OCI-LY7 (cell line): Measurements from ENCODE around the gene CAMK1. TPM values are rescaled to one million over a fixed set of nuclear protein-coding genes. Genes with fewer than 3 reads are reported as not detected.

Source experiments
- BruUV-seq: library from RNA; stranded (reverse); fragments of 400-500 nt; replicated peaks from 2 replicates; lab custom pipeline; 2021; lab: Mats Ljungman, UMichigan
- CTCF ChIA-PET: fragments of 300-600 bp; sonication (Branson Sonifier 250); formaldehyde crosslinking; loops from one replicate; lab custom pipeline; 2022; ENCODE audit warnings: antibody characterized with exemption; ENCODE audit not compliant: unreplicated experiment; lab: Charles Lee
- POLR2A ChIA-PET: fragments of 300-600 bp; sonication (Branson Sonifier 250); formaldehyde crosslinking; loops from one replicate; lab custom pipeline; 2022; ENCODE audit warnings: antibody characterized with exemption; lab: Charles Lee
- DNase-seq: peaks from one replicate; pipeline ENCODE4 v3.0.0-alpha.2; 2015; ENCODE audit warnings: low spot score
- H2AFZ ChIP-seq: fragments of 200-600 bp; sonication (generic), shearing (Covaris generic); 2 replicates; pipeline ENCODE4 v1.6.1; 2014; ENCODE audit warnings: mild to moderate bottlenecking, antibody characterized with exemption, low read length, moderate library complexity
- H3K27ac ChIP-seq: fragments of 200-600 bp; sonication (generic); 2 replicates; pipeline ENCODE4 v1.5.1; 2014; ENCODE audit warnings: mixed run types, low read depth, mild to moderate bottlenecking, moderate library complexity, low read length, inconsistent platforms; ENCODE audit not compliant: poor library complexity, severe bottlenecking
- H3K36me3 ChIP-seq: fragments of 200-600 bp; sonication (generic); 2 replicates; pipeline ENCODE4 v1.6.1; 2014; ENCODE audit warnings: mild to moderate bottlenecking, antibody characterized with exemption, low read length, moderate library complexity, mixed read lengths; ENCODE audit not compliant: insufficient read depth
- H3K4me1 ChIP-seq: fragments of 200-600 bp; sonication (generic); 2 replicates; pipeline ENCODE4 v1.5.1; 2014; ENCODE audit warnings: mild to moderate bottlenecking, low read length; ENCODE audit not compliant: insufficient read depth, poor library complexity, severe bottlenecking
- H3K4me2 ChIP-seq: fragments of 200-600 bp; sonication (generic); 2 replicates; pipeline ENCODE4 v1.6.1; 2014; ENCODE audit warnings: mild to moderate bottlenecking, low read length
- H3K4me3 ChIP-seq: fragments of 200-600 bp; sonication (generic); 2 replicates; pipeline ENCODE4 v1.5.1; 2014; ENCODE audit warnings: mild to moderate bottlenecking, low read depth, low read length; ENCODE audit not compliant: poor library complexity, severe bottlenecking
- H3K79me2 ChIP-seq: fragments of 200-600 bp; sonication (generic); 2 replicates; pipeline ENCODE4 v1.6.1; 2016; ENCODE audit warnings: low read depth, mild to moderate bottlenecking, low read length, moderate library complexity, mixed read lengths; ENCODE audit not compliant: insufficient read depth
- H3K9me2 ChIP-seq: fragments of 200-600 bp; sonication (generic); 2 replicates; pipeline ENCODE4 v1.6.1; 2016; ENCODE audit warnings: mild to moderate bottlenecking, low read length, mixed read lengths; ENCODE audit not compliant: insufficient read depth
- H3K9me3 ChIP-seq: fragments of 200-600 bp; sonication (generic); 2 replicates; pipeline ENCODE4 v1.6.1; 2014; ENCODE audit warnings: mild to moderate bottlenecking, mixed run types, low read length, mixed read lengths
- H4K20me1 ChIP-seq: fragments of 200-600 bp; sonication (generic); 2 replicates; pipeline ENCODE4 v1.6.1; 2014; ENCODE audit warnings: mild to moderate bottlenecking, antibody characterized with exemption, low read length, moderate library complexity, mixed read lengths; ENCODE audit not compliant: insufficient read depth
- EZH2phosphoT487 ChIP-seq: fragments of 200-600 bp; sonication (generic); IDR thresholded peaks from 2 replicates; pipeline ENCODE4 v1.6.1; 2018; ENCODE audit warnings: low read depth, borderline replicate concordance, mild to moderate bottlenecking, mixed run types, antibody characterized with exemption, low read length, moderate library complexity, mixed read lengths
- intact Hi-C: fragments of 100-400 bp; cut with micrococcal nuclease; formaldehyde crosslinking; loops from one replicate; pipeline ENCODE4 v1.10.0; 2022; ENCODE audit not compliant: unreplicated experiment
- total RNA-seq, 2 experiments: library from RNA; depleted of rRNA in 1 of 2; stranded (reverse); fragments of >200 nt in 1 of 2; shearing (Covaris generic) in 1 of 2; gene quantifications; 2 replicates each; pipeline ENCODE4 v1.2.3, GENCODE V29; 2014 to 2022
- TF ChIP-seq, protein P1 (sequence below): fragments of 200-600 bp; sonication (generic); conservative IDR thresholded peaks from 2 replicates; pipeline ENCODE4 v1.5.1; 2014; ENCODE audit warnings: mild to moderate bottlenecking, antibody characterized with exemption, low read length, moderate library complexity, mixed read lengths

CAMK1 gene
- total RNA-seq, 2 experiments from 2014 or later = not detected

DNA sequence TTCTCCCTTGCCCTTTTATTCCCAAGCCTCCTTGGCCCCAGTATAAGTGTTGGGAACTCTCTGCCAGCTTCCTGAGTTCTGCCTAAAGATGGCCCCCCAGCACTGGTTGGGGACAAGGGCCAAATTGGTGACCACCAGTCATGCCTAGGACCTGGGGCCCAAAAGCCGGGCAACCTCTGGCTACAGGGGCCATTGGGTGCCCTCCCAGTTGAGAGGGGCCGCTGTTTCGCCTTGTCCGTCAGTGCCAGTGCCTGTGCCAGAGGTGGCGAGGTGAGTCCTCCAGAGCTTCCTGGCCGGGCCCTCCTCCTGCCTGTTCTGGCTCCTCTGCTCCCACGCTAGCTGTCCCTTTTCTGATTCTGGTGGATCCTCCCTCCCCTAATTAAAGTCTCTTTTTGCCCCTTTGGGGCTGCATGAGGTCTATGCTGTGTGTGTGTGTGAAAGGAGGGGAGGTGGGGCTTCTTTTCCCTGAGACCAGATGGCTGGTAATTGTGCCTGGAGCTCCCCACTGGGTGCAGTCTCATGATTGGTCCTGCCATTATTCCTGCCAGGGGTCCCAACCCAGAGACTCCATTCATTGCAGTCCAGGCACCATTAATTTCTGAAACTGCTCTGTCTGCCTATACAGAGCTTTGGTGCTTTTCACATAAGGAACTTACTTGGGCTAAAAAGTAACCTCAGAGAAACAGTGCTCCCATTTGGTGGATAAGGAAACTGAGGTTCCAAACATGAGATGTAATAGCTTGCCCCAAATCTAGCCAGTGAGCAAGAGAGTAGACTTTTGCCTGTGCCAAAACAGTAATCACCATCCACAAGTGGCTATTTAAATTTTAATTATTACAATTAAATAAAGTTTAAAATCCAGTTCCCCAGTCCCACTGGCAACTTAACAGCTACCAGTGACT is 37.2 kb upstream of the CAMK1 start:
- DNase-seq = no peak
- H3K36me3 ChIP-seq = peaks cover 80% of the 10 kb centered on the region
- H3K9me2 ChIP-seq = no peaks in the 10 kb centered on the region
- H3K4me1 ChIP-seq = peaks cover 21% of the 10 kb centered on the region
- no peak overlapping the region for H3K27ac ChIP-seq
- no peak overlapping the region for H2AFZ ChIP-seq
- intact Hi-C loops = no loop called here
- no peak for TF ChIP-seq EZH2phosphoT487
- TF ChIP-seq, protein P1, sequence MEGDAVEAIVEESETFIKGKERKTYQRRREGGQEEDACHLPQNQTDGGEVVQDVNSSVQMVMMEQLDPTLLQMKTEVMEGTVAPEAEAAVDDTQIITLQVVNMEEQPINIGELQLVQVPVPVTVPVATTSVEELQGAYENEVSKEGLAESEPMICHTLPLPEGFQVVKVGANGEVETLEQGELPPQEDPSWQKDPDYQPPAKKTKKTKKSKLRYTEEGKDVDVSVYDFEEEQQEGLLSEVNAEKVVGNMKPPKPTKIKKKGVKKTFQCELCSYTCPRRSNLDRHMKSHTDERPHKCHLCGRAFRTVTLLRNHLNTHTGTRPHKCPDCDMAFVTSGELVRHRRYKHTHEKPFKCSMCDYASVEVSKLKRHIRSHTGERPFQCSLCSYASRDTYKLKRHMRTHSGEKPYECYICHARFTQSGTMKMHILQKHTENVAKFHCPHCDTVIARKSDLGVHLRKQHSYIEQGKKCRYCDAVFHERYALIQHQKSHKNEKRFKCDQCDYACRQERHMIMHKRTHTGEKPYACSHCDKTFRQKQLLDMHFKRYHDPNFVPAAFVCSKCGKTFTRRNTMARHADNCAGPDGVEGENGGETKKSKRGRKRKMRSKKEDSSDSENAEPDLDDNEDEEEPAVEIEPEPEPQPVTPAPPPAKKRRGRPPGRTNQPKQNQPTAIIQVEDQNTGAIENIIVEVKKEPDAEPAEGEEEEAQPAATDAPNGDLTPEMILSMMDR = no peak
- TSS peak; percentile 62 for BruUV-seq
- no peaks in the 10 kb centered on the region for H4K20me1 ChIP-seq
- H3K79me2 ChIP-seq = no peaks in the 10 kb centered on the region
- H3K9me3 ChIP-seq = no peaks in the 10 kb centered on the region
- ChIA-PET POLR2A (interaction anchor here (0.6 to 1.8 kb wide), 4 partner anchors 12 to 34 kb away, joined by 3 to 5 read pairs (median 5); partner anchors contain the start of genes ARPC4 and TADA3), CTCF (no interaction called here)
- no peak overlapping the region for H3K4me3 ChIP-seq
- no peak overlapping the region for H3K4me2 ChIP-seq

DNA sequence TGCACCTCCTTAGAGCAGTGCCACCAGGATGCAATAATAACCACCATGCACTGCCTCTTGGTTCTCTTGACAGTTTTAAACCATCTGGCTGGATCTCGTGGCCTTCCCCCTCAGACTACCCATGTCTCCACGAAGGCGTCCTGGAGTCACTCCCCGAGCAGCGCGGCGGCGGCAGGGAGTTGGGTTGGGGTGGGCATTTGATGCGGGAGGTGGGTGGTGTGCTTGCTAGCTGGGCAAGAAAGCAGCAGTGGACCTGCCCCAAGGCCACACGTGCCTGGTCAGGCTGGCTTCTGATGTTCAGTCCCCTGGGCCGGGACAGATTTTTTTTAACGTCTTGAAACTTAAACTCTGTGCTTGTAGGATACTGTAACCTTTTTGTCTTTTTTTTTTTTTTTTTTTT is 36.4 kb upstream of the CAMK1 start:
- BruUV-seq = no TSS peak
- no peak overlapping the region for H2AFZ ChIP-seq
- ChIA-PET CTCF (no interaction called here), POLR2A (interaction anchor here (0.8 to 2.1 kb wide), 2 partner anchors 10 to 35 kb away, joined by 5 to 9 read pairs; no protein-coding TSS in a partner anchor)
- intact Hi-C loops = no loop called here
- no peaks in the 10 kb centered on the region for H4K20me1 ChIP-seq
- no peak overlapping the region for H3K4me2 ChIP-seq
- peaks cover 80% of the 10 kb centered on the region for H3K36me3 ChIP-seq
- H3K9me3 ChIP-seq = no peaks in the 10 kb centered on the region
- no peaks in the 10 kb centered on the region for H3K9me2 ChIP-seq
- H3K79me2 ChIP-seq = no peaks in the 10 kb centered on the region
- no peak for TF ChIP-seq EZH2phosphoT487
- TF ChIP-seq, protein P1 = no peak
- H3K4me3 ChIP-seq = no peak overlapping the region
- peaks cover 21% of the 10 kb centered on the region for H3K4me1 ChIP-seq
- no peak for DNase-seq
- H3K27ac ChIP-seq = no peak overlapping the region

DNA sequence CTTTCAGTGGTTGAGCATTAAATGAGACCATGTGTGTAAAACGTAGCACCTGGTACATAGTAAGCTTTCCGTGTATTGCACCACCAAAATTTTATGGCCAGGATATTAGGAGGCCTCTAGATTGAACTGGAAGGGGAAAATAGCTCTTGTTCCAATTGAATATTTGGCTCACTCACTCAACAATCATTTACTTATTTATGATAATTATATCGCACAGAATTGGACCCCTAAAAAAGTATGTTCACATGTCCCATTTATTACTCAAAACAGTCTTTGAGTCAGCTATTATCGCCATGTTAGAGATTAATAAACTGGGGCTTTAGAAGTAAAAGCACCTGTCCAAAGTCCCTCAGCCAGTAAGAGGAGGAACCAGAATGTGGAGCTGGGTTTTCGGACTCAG is 35.2 kb upstream of the CAMK1 start:
- DNase-seq = no peak
- no peak overlapping the region for H3K4me3 ChIP-seq
- ChIA-PET CTCF (no interaction called here), POLR2A (interaction anchor here (2.1 to 2.4 kb wide), 2 partner anchors 9 to 12 kb away, joined by 9 to 10 read pairs; partner anchors contain the start of genes ARPC4 and TADA3)
- TF ChIP-seq, protein P1 = no peak
- H3K4me1 ChIP-seq = peaks cover 18% of the 10 kb centered on the region
- BruUV-seq = TSS peak; percentile 25
- H3K36me3 ChIP-seq = peaks cover 84% of the 10 kb centered on the region
- H3K9me3 ChIP-seq = no peaks in the 10 kb centered on the region
- H3K27ac ChIP-seq = no peak overlapping the region
- H3K79me2 ChIP-seq = no peaks in the 10 kb centered on the region
- no peaks in the 10 kb centered on the region for H3K9me2 ChIP-seq
- no peak overlapping the region for H2AFZ ChIP-seq
- intact Hi-C loops = no loop called here
- H3K4me2 ChIP-seq = no peak overlapping the region
- H4K20me1 ChIP-seq = no peaks in the 10 kb centered on the region
